Activated CD4-positive, alpha-beta T cell treated with anti-CD3 and anti-CD28 coated beads, Interleukin-10, Interleukin-2, amounts not matched to agents 100 ng/mL and 50 ng/mL, durations not matched to agents 16 hours and 8 hours (primary cell): ENCODE results near the gene ZBTB20.

Experiments used
- DNase-seq: peaks from one replicate; pipeline ENCODE4 v3.0.0-alpha.2; 2020

The ZBTB20 gene

GRCh38 chr3:114427285-114428043, 719.6 kb downstream of the ZBTB20 start:
- DNase-seq: no peak

- DNase-seq: no peak
Measured at GRCh38 chr3:114424337-114424736, 722.8 kb downstream of the ZBTB20 start.

- no peak for DNase-seq
Measured at GRCh38 chr3:114421204-114421603, 725.9 kb downstream of the ZBTB20 start.

DNA sequence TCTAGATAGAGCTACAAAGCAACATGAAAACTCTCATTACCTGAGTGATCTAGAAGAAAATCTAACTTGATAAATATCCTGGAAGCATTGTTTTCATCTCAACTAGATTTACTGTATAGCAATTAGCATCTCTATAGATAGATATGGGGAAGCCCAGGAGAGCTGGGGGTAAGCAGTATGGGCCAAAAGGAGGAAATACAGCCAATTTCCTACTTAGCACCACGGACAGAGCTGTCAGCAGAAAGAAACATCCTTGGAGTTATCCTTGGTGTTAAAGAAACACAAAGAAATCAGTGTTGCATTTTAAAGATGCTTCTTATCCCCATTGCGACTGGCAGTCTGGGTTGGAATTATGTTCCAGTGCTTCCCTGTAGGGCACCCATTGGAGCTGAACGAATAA, 727.0 kb downstream of the ZBTB20 start:
- no peak for DNase-seq

DNA sequence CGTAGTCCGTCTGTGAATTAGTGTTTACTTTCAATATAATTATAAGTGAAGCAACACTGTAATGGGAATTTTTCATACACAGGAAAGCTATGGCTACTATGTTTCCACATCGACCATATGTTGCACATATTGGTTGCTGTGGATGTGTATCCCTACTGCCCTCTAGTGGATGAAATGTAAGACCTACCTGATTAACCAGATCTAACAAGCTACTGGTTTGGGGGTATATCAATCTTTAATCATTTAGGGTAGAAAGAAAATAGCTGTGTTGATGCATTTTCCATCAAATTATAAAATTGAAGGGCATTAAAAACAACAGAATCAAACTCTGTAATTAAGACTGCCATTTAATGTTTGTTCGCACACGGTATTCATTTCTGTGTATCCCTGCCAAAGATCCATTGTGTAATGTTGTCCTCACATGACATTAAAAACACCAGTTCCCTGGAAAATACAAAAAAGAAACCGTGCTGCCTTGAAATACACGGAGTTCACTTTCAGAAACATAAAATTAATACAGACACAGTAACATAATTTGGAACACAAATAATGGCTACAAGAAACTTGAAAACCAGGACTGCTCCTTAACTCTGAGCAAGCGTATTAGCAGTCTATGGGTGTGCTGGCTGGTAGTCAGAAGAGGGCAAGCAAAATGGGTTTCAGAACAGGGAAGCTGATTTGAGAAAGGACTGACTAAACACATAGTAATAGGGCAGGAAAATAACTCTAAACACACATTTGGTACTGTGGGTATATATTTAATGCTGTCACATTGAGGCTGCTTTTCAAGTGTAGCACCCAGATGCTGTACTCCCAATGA, 728.2 kb downstream of the ZBTB20 start:
- DNase-seq: peak; percentile 77

DNA sequence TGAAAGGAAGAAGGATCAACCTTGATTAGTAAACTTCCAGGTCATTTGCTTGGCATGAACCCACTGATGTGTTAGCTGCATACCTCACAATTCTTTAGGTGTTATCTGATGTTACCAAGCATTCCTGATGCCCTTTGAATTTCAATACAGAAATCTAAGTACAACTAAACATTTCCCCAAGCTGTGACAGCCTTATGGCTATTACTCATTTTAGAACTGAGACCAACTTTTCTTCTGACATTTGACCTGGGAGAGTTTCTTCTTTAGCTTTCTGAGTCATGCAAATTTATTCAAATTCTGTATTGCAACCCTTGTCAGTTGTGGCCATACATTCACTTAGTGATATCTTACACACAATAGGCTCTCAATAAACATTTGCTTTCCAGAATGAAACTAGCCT, 729.0 kb downstream of the ZBTB20 start:
- DNase-seq: peak; percentile 71

- DNase-seq: no peak
Measured at GRCh38 chr3:114417675-114418074, 729.4 kb downstream of the ZBTB20 start.

GRCh38 chr3:114417265-114417664, 729.8 kb downstream of the ZBTB20 start:
- no peak for DNase-seq

- peak; percentile 63 for DNase-seq
Measured at GRCh38 chr3:114411811-114412803, 735.0 kb downstream of the ZBTB20 start.

GRCh38 chr3:114411190-114411668, 735.9 kb downstream of the ZBTB20 start:
- no peak for DNase-seq

- DNase-seq: no peak
Measured at GRCh38 chr3:114408736-114409670, 738.1 kb downstream of the ZBTB20 start.

DNA sequence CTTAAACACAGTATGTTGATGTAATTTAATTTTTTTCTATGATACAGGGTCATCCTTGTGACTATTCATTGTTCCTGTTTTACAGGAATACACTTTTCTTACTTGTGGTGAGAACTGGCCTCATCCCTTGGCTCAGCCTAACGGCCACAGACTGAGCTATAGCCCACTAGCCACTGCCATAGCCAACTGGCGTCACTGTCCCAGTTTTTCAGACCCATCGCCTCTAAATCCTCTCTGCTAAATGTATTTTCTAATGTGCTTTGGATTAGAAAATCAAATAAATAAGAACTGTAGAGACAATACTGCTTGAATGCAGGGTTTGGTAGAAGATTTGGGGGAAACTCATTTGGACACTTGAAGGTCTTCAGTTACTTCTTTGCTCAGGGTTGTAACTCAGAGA, 740.2 kb downstream of the ZBTB20 start:
- DNase-seq: no peak

GRCh38 chr3:114406286-114406685, 740.8 kb downstream of the ZBTB20 start:
- DNase-seq: no peak

- no peak for DNase-seq
Measured at GRCh38 chr3:114405202-114405990, 741.7 kb downstream of the ZBTB20 start.

DNA sequence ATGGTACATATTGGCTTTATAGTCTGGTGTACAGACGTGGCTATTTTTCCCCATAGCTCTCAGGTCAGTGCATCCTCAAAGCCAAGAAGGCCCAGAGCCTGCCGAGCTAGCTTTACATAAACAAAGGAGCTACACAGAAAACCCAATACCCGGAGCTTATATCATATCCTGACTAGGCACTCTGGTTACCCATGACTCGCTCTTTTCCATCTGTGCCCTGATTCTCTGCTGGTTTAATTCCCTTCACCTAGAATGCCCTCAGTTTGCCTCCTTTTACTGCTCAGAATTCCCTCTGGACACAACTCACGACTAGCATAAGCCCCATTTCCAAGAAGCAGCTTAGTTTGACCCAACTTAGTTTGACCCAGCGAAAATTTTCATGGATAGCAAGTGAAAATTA, 742.5 kb downstream of the ZBTB20 start:
- no peak for DNase-seq

GRCh38 chr3:114402838-114403237, 744.2 kb downstream of the ZBTB20 start:
- no peak for DNase-seq

- no peak for DNase-seq
Measured at GRCh38 chr3:114401346-114401745, 745.7 kb downstream of the ZBTB20 start.

GRCh38 chr3:114400371-114400770, 746.7 kb downstream of the ZBTB20 start:
- no peak for DNase-seq

GRCh38 chr3:114394551-114394950, 752.5 kb downstream of the ZBTB20 start:
- DNase-seq: no peak

DNA sequence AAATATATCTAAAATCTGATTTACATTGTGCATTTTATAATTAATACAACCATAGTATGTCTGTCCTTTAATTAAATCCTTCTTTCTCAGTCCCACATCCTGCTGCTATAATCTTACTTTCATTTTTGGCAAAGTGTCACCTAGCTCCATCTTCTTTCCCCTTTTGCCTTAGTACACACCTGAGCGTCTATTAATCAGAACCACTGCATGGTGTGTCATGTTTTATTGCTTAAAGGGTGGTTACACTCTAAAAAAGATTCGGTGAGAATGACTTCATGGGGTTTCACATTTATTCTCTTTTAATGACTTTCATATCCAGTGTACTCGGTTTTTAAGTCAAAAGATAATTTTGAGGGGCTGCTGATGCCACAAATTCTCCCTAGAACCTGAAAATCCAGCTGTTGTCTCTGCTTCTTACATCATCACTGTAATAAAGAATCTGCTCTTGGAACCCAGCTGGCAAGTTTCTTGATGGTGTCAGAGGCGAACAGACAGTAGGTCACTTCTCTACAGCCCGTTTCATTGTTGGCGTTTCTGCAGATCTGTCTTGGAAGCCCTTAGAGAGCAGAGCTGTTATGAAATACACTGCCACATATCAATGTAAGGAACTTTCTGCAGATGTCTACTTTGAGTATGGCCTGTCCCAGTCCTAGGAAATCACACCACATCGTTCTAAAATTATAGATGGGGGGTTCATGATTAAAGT, 753.6 kb downstream of the ZBTB20 start:
- DNase-seq: no peak
